Measurements from ENCODE around the gene TUBGCP6.

DNA sequence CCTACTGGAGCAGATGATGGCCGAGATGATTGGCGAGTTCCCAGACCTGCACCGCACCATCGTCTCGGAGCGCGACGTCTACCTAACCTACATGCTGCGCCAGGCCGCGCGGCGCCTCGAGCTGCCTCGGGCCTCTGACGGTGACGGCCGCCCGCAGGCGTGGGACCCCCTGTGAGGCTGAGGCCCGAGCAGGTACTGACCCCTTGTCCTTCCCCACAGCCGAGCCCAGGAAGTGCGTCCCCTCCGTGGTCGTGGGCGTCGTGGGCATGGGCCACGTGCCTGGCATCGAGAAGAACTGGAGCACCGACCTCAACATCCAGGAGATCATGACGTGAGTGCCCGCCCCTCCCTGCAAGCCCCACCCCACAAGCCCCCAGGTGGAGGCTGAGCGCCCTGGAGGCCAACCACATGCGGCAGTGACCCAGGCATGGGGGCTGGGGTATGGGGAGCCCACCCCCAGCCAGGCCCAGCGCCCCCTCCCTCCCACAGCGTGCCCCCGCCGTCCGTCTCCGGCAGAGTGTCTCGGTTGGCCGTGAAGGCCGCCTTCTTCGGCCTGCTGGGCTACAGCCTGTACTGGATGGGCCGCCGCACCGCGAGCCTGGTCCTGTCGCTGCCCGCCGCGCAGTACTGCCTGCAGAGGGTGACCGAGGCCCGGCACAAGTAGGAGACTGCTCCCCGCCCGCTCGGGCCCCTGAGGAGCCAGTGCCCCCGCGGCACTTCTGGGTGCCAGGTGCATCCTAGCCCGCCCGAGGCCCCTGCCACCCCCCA lies 46.8 kb downstream of the TUBGCP6 start:
- TF ChIP-seq, protein P1, sequence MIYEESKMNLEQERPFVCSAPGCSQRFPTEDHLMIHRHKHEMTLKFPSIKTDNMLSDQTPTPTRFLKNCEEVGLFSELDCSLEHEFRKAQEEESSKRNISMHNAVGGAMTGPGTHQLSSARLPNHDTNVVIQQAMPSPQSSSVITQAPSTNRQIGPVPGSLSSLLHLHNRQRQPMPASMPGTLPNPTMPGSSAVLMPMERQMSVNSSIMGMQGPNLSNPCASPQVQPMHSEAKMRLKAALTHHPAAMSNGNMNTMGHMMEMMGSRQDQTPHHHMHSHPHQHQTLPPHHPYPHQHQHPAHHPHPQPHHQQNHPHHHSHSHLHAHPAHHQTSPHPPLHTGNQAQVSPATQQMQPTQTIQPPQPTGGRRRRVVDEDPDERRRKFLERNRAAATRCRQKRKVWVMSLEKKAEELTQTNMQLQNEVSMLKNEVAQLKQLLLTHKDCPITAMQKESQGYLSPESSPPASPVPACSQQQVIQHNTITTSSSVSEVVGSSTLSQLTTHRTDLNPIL (CRISPR knock-in tag; IDR thresholded peaks at IDR 0.05; ENCODE audit: low read depth) = no peak
- TF ChIP-seq GLIS3 (CRISPR knock-in tag; IDR thresholded peaks at IDR 0.05) = no peak

Measured in SK-N-SH treated with all-trans-retinoic acid at 6 μM for 48 hours (cell line).